SH-SY5Y (cell line): ENCODE data around the gene ENPP3.

Experiments used
- GATA2 ChIP-seq: IDR thresholded peaks from 2 replicates; pipeline ENCODE4 v1.6.1; 2011; ENCODE audit warnings: mild to moderate bottlenecking, low read depth, low read length
- GATA3 ChIP-seq: IDR thresholded peaks from 2 replicates; pipeline ENCODE4 v1.6.1; 2011; ENCODE audit warnings: low read depth, mild to moderate bottlenecking, low read length, moderate library complexity

DNA sequence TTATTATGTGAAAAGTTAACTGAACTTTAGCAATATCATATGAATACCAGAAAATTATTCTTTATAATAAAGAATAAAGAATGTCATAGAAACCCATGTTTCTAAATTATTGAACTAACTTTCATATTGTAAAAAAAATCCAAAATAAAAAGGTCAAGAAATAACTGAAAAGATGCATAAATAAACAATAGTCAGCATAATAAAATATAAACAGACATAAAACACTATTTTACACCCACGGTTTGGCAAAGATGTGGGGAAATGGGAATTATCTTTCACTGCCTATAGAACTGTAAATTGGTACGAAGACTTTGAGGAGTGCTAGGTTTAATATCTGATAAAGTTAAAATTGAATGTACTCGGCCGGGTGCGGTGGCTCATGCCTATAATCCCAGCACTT lies 108.4 kb downstream of the ENPP3 start:
- TF ChIP-seq GATA2, result no peak
- no peak for TF ChIP-seq GATA3
